GM18867 (cell line): ENCODE measurements around the gene OR2V2.
"Not testable (repeated sequence)": the region's sequence is repeated elsewhere in the genome, so short reads cannot be mapped to it uniquely, and the experiment has no call there.

Experiments used
- ATAC-seq: cut with Tn5 transposase; IDR thresholded peaks from one replicate; pipeline ENCODE4 v1.9.1; 2021; ENCODE audit warnings: mild to moderate bottlenecking, moderate library complexity; ENCODE audit not compliant: unreplicated experiment

The OR2V2 gene

GRCh38 chr5:181114844-181115778 is 32.3 kb upstream of the OR2V2 start:
- no peak for ATAC-seq

GRCh38 chr5:181118369-181118768 is 29.0 kb upstream of the OR2V2 start:
- ATAC-seq, result no peak

GRCh38 chr5:181119105-181119504 is 28.3 kb upstream of the OR2V2 start:
- ATAC-seq, result no peak

- ATAC-seq, result no peak
Observed at GRCh38 chr5:181120306-181120705, 27.1 kb upstream of the OR2V2 start.

GRCh38 chr5:181120761-181121160 is 26.6 kb upstream of the OR2V2 start:
- ATAC-seq, result no peak

- no peak for ATAC-seq
Observed at GRCh38 chr5:181121675-181122561, 25.5 kb upstream of the OR2V2 start.

- no peak for ATAC-seq
Observed at GRCh38 chr5:181124526-181124925, 22.9 kb upstream of the OR2V2 start.

GRCh38 chr5:181126841-181127240 is 20.5 kb upstream of the OR2V2 start:
- ATAC-seq, result no peak

- no peak for ATAC-seq
Observed at GRCh38 chr5:181127456-181127855, 19.9 kb upstream of the OR2V2 start.

GRCh38 chr5:181127907-181128626 is 19.3 kb upstream of the OR2V2 start:
- ATAC-seq, result no peak

GRCh38 chr5:181129601-181130000 is 17.8 kb upstream of the OR2V2 start:
- ATAC-seq, result no peak

- ATAC-seq, result not testable (repeated sequence)
Observed at GRCh38 chr5:181130081-181130480, 17.3 kb upstream of the OR2V2 start.

GRCh38 chr5:181130832-181131496 is 16.4 kb upstream of the OR2V2 start, which contains the start of gene OR2V1:
OR2V1 (minus strand) TSS chr5:181131169; CDS start chr5:181125304, 5,865 bp downstream.
- ATAC-seq, result no peak

GRCh38 chr5:181131514-181131913 is 15.9 kb upstream of the OR2V2 start:
- ATAC-seq, result no peak

GRCh38 chr5:181133083-181133482 is 14.3 kb upstream of the OR2V2 start:
- ATAC-seq, result no peak

- ATAC-seq, result no peak
Observed at GRCh38 chr5:181133610-181134231, 13.7 kb upstream of the OR2V2 start.

- no peak for ATAC-seq
Observed at GRCh38 chr5:181134259-181134658, 13.1 kb upstream of the OR2V2 start.

GRCh38 chr5:181136361-181136955 is 10.9 kb upstream of the OR2V2 start:
- no peak for ATAC-seq

- no peak for ATAC-seq
Observed at GRCh38 chr5:181138258-181138657, 9.1 kb upstream of the OR2V2 start.

GRCh38 chr5:181140766-181141165 is 6.6 kb upstream of the OR2V2 start:
- ATAC-seq, result no peak
